ENCODE measurements around the gene ACTRT1.

GRCh38 chrX:128007882-128008281 is 44.3 kb downstream of the ACTRT1 start:
- TF ChIP-seq CTCF (IDR thresholded peaks at IDR 0.05) (no peak), EZH2phosphoT487 (IDR thresholded peaks at IDR 0.05) (no peak), EZH2 (IDR thresholded peaks at IDR 0.05) (no peak)

Data from neural progenitor cell (in vitro differentiated cells).